HG03139 (cell line): ENCODE results near the gene DPH6.
"Not testable (repeated sequence)": the region's sequence is repeated elsewhere in the genome, so short reads cannot be mapped to it uniquely, and the experiment has no call there.

ENCODE experiments used
- ATAC-seq: cut with Tn5 transposase; IDR thresholded peaks from one replicate; pipeline ENCODE4 v1.9.1; 2021; ENCODE audit not compliant: unreplicated experiment

DPH6 gene

GRCh38 chr15:35545824-35546510 lies at the start of gene DPH6:
Gene DPH6, minus strand, starts transcription at chr15:35546165. Its CDS starts 24 bp downstream, at chr15:35546141.
- ATAC-seq, result peak; percentile 82

GRCh38 chr15:35595656-35596055 lies 49.7 kb upstream of the DPH6 start:
- no peak for ATAC-seq

- ATAC-seq, result not testable (repeated sequence)
These were observed 46.0 kb upstream of the DPH6 start for GRCh38 chr15:35591987-35592386.

- ATAC-seq, result no peak
These were observed 38.0 kb upstream of the DPH6 start for GRCh38 chr15:35583863-35584528.

GRCh38 chr15:35580606-35581005 lies 34.6 kb upstream of the DPH6 start:
- ATAC-seq, result no peak

GRCh38 chr15:35567392-35567791 lies 21.4 kb upstream of the DPH6 start:
- ATAC-seq, result no peak

GRCh38 chr15:35566991-35567390 lies 21.0 kb upstream of the DPH6 start:
- ATAC-seq, result no peak

GRCh38 chr15:35565901-35566300 lies 19.9 kb upstream of the DPH6 start:
- no peak for ATAC-seq

- no peak for ATAC-seq
These were observed 16.7 kb upstream of the DPH6 start for GRCh38 chr15:35562641-35563040.

GRCh38 chr15:35561308-35561707 lies 15.3 kb upstream of the DPH6 start:
- no peak for ATAC-seq

GRCh38 chr15:35560870-35561269 lies 14.9 kb upstream of the DPH6 start:
- no peak for ATAC-seq

GRCh38 chr15:35560258-35560657 lies 14.3 kb upstream of the DPH6 start:
- no peak for ATAC-seq

GRCh38 chr15:35559683-35560082 lies 13.7 kb upstream of the DPH6 start:
- ATAC-seq, result no peak

- ATAC-seq, result no peak
These were observed 11.6 kb upstream of the DPH6 start for GRCh38 chr15:35557544-35557943.

- no peak for ATAC-seq
These were observed 11.0 kb upstream of the DPH6 start for GRCh38 chr15:35557012-35557411.

- no peak for ATAC-seq
These were observed 9.3 kb upstream of the DPH6 start for GRCh38 chr15:35555244-35555643.

- ATAC-seq, result no peak
These were observed 5.0 kb upstream of the DPH6 start for GRCh38 chr15:35550957-35551356.

- ATAC-seq, result no peak
These were observed 3.6 kb upstream of the DPH6 start for GRCh38 chr15:35549567-35549966.

GRCh38 chr15:35548435-35548834 lies 2.5 kb upstream of the DPH6 start:
- ATAC-seq, result no peak

GRCh38 chr15:35547775-35548364 lies 1.9 kb upstream of the DPH6 start:
- ATAC-seq, result no peak

- ATAC-seq, result peak; percentile 24
These were observed 781 bp upstream of the DPH6 start for GRCh38 chr15:35546511-35547381.
